Eye (tissue), 1 donor: Measurements from ENCODE around the gene TPST1.
"Not testable (repeated sequence)": the region's sequence is repeated elsewhere in the genome, so short reads cannot be mapped to it uniquely, and the experiment has no call there.

ENCODE experiments used
- DNase-seq: peaks from one replicate; pipeline ENCODE4 v3.0.0-alpha.2; 2015

The TPST1 gene

GRCh38 chr7:66296557-66296956 lies 91.4 kb downstream of the TPST1 start:
- DNase-seq = no peak

GRCh38 chr7:66297579-66297978 lies 92.4 kb downstream of the TPST1 start:
- DNase-seq = no peak

- no peak for DNase-seq
Measured at GRCh38 chr7:66301249-66301648, 96.1 kb downstream of the TPST1 start.

GRCh38 chr7:66301737-66302136 lies 96.6 kb downstream of the TPST1 start:
- DNase-seq = no peak

GRCh38 chr7:66303454-66304155 lies 98.5 kb downstream of the TPST1 start:
- no peak for DNase-seq

- no peak for DNase-seq
Measured at GRCh38 chr7:66304536-66304935, 99.4 kb downstream of the TPST1 start.

GRCh38 chr7:66306243-66306642 lies 101.1 kb downstream of the TPST1 start:
- DNase-seq = no peak

GRCh38 chr7:66307591-66308215 lies 102.6 kb downstream of the TPST1 start:
- DNase-seq = no peak

- no peak for DNase-seq
Measured at GRCh38 chr7:66308411-66308810, 103.3 kb downstream of the TPST1 start.

GRCh38 chr7:66310620-66311019 lies 105.5 kb downstream of the TPST1 start:
- DNase-seq = no peak

GRCh38 chr7:66313886-66314568 lies 108.9 kb downstream of the TPST1 start:
- DNase-seq = no peak

- no peak for DNase-seq
Measured at GRCh38 chr7:66315192-66315591, 110.1 kb downstream of the TPST1 start.

GRCh38 chr7:66319407-66319979 lies 114.4 kb downstream of the TPST1 start:
- DNase-seq = no peak

GRCh38 chr7:66321283-66321682 lies 116.1 kb downstream of the TPST1 start:
- DNase-seq = no peak

GRCh38 chr7:66323114-66323796 lies 118.1 kb downstream of the TPST1 start:
- no peak for DNase-seq

- not testable (repeated sequence) for DNase-seq
Measured at GRCh38 chr7:66324985-66325384, 119.9 kb downstream of the TPST1 start.

- peak; percentile 41 for DNase-seq
Measured at GRCh38 chr7:66326501-66327215, 121.5 kb downstream of the TPST1 start.

- no peak for DNase-seq
Measured at GRCh38 chr7:66330961-66331360, 125.8 kb downstream of the TPST1 start.

- no peak for DNase-seq
Measured at GRCh38 chr7:66331883-66332282, 126.7 kb downstream of the TPST1 start.

- no peak for DNase-seq
Measured at GRCh38 chr7:66333443-66333842, 128.3 kb downstream of the TPST1 start.

- no peak for DNase-seq
Measured at GRCh38 chr7:66335318-66335717, 130.2 kb downstream of the TPST1 start.

GRCh38 chr7:66336760-66337159 lies 131.6 kb downstream of the TPST1 start:
- peak; percentile 23 for DNase-seq

GRCh38 chr7:66339141-66339540 lies 134.0 kb downstream of the TPST1 start:
- no peak for DNase-seq
